H1 (cell line): ENCODE results near the gene SPPL3.

Experiments used
- BCL11A ChIP-seq, 2 experiments: IDR thresholded peaks; one replicate each; pipeline ENCODE4 v1.6.1; 2011; ENCODE audit warnings: low read depth in 2 of 2, low read length in 2 of 2, mild to moderate bottlenecking in 2 of 2
- CTCF ChIP-seq, 3 experiments: IDR thresholded peaks; 1 replicate in 2 of 3; 2 replicates in 1 of 3; pipeline versions ENCODE4 v1.5.1 to v1.6.1; 2011; ENCODE audit warnings: low read length in 3 of 3, mild to moderate bottlenecking in 3 of 3, inconsistent platforms in 2 of 3, low read depth in 1 of 3, moderate library complexity in 1 of 3; ENCODE audit not compliant: insufficient read depth in 1 of 3; ENCODE audit errors: control extremely low read depth in 1 of 3
- EP300 ChIP-seq, 2 experiments: IDR thresholded peaks; 1 replicate in 1 of 2; 2 replicates in 1 of 2; pipeline ENCODE4 v1.6.1; 2011 to 2012; ENCODE audit warnings: low read depth in 2 of 2, low read length in 2 of 2, mild to moderate bottlenecking in 2 of 2, borderline replicate concordance in 1 of 2, inconsistent platforms in 1 of 2, moderate library complexity in 1 of 2
- GABPA ChIP-seq: IDR thresholded peaks from 2 replicates; pipeline ENCODE4 v1.6.1; 2011; ENCODE audit warnings: mild to moderate bottlenecking, low read length, moderate library complexity, borderline replicate concordance; ENCODE audit not compliant: insufficient read depth
- JUN ChIP-seq: IDR thresholded peaks from 2 replicates; pipeline ENCODE4 v1.6.1; 2011; ENCODE audit warnings: low read depth, mild to moderate bottlenecking, improper control_type of control experiment, low read length
- MAX ChIP-seq: IDR thresholded peaks from 2 replicates; pipeline ENCODE4 v1.6.1; 2012; ENCODE audit warnings: inconsistent platforms
- POLR2A ChIP-seq, 2 experiments: IDR thresholded peaks; 1 replicate in 1 of 2; 2 replicates in 1 of 2; pipeline ENCODE4 v1.6.1; 2011; ENCODE audit warnings: low read depth in 2 of 2, low read length in 2 of 2, mild to moderate bottlenecking in 2 of 2; ENCODE audit errors: control extremely low read depth in 1 of 2
- SAP30 ChIP-seq: fragments of 300-600 bp; sonication (generic); IDR thresholded peaks from 2 replicates; pipeline ENCODE4 v1.7.1; 2012; ENCODE audit warnings: low read length, moderate library complexity, mild to moderate bottlenecking, inconsistent platforms; ENCODE audit not compliant: insufficient read depth, insufficient replicate concordance
- ZNF274 ChIP-seq: IDR thresholded peaks from 2 replicates; pipeline ENCODE4 v1.7.0; 2012; ENCODE audit warnings: low read length, borderline replicate concordance; ENCODE audit errors: extremely low read depth

GRCh38 chr12:120932956-120933526, 28.9 kb upstream of the SPPL3 start:
- TF ChIP-seq POLR2A (IDR thresholded peaks at IDR 0.05; ENCODE audit: control extremely low read depth in 1 of 2, low read depth in 2 of 2, low read length in 2 of 2) (no peak), GABPA (no peak), SAP30 (no peak), JUN (no peak), CTCF (IDR thresholded peaks at IDR 0.05; ENCODE audit: control extremely low read depth in 1 of 3, insufficient read depth in 1 of 3, low read depth in 1 of 3, low read length in 3 of 3) (no peak), MAX (no peak), ZNF274 (no peak), BCL11A (IDR thresholded peaks at IDR 0.05; ENCODE audit: low read depth in 2 of 2, low read length in 2 of 2) (no peak), EP300 (IDR thresholded peaks at IDR 0.05; ENCODE audit: borderline replicate concordance in 1 of 2, low read depth in 2 of 2, low read length in 2 of 2) (no peak)
